H9 (cell line): ENCODE measurements around the gene CCNF. TPM values are rescaled to one million over a fixed set of nuclear protein-coding genes. Genes with fewer than 3 reads are reported as not detected.

Experiments
- DNase-seq: peaks from one replicate; pipeline ENCODE4 v3.0.0-alpha.2; 2017
- H2AFZ ChIP-seq: one replicate; pipeline ENCODE4 v1.6.1; 2013; ENCODE audit warnings: mild to moderate bottlenecking, low read length, control low read depth, moderate library complexity
- H2AK5ac ChIP-seq: 2 replicates; pipeline ENCODE4 v1.6.1; 2013; ENCODE audit warnings: low read length, control low read depth, mixed read lengths; ENCODE audit not compliant: insufficient read length
- H2BK120ac ChIP-seq: one replicate; pipeline ENCODE4 v1.6.1; 2013; ENCODE audit warnings: low read depth, mild to moderate bottlenecking, low read length, control low read depth, inconsistent platforms; ENCODE audit not compliant: poor library complexity, severe bottlenecking
- H2BK12ac ChIP-seq: 2 replicates; pipeline ENCODE4 v1.6.1; 2013; ENCODE audit warnings: low read length, control low read depth, mixed read lengths, low read depth; ENCODE audit not compliant: insufficient read length
- H2BK15ac ChIP-seq: 2 replicates; pipeline ENCODE4 v1.6.1; 2013; ENCODE audit warnings: low read depth, low read length, control low read depth
- H2BK20ac ChIP-seq: one replicate; pipeline ENCODE4 v1.6.1; 2013; ENCODE audit warnings: low read depth, mild to moderate bottlenecking, low read length, control low read depth, inconsistent platforms; ENCODE audit not compliant: poor library complexity, severe bottlenecking
- H2BK5ac ChIP-seq: 2 replicates; pipeline ENCODE4 v1.6.1; 2013; ENCODE audit warnings: low read length, control low read depth, mixed read lengths; ENCODE audit not compliant: insufficient read length
- H3K14ac ChIP-seq: 2 replicates; pipeline ENCODE4 v1.6.1; 2013; ENCODE audit warnings: low read length, control low read depth; ENCODE audit not compliant: insufficient read depth
- H3K18ac ChIP-seq: 2 replicates; pipeline ENCODE4 v1.6.1; 2013; ENCODE audit warnings: low read depth, mild to moderate bottlenecking, mixed read lengths, low read length, control low read depth; ENCODE audit not compliant: insufficient read length
- H3K23ac ChIP-seq: 2 replicates; pipeline ENCODE4 v1.6.1; 2013; ENCODE audit warnings: low read length, control low read depth, mixed read lengths, low read depth; ENCODE audit not compliant: insufficient read length
- H3K23me2 ChIP-seq: 2 replicates; pipeline ENCODE4 v1.6.1; 2013; ENCODE audit warnings: low read depth, mild to moderate bottlenecking, mixed read lengths, low read length, control low read depth; ENCODE audit not compliant: insufficient read length, poor library complexity, severe bottlenecking
- H3K27ac ChIP-seq: 2 replicates; pipeline ENCODE4 v1.5.1; 2013; ENCODE audit warnings: low read length, control low read depth, mixed read lengths, low read depth; ENCODE audit not compliant: insufficient read length
- H3K27me3 ChIP-seq: 2 replicates; pipeline ENCODE4 v1.6.1; 2013; ENCODE audit warnings: low read length, control low read depth, inconsistent platforms; ENCODE audit not compliant: insufficient read depth
- H3K4ac ChIP-seq: 2 replicates; pipeline ENCODE4 v1.6.1; 2013; ENCODE audit warnings: low read depth, mild to moderate bottlenecking, control low read depth, inconsistent platforms, low read length, moderate library complexity
- H3K4me1 ChIP-seq: 2 replicates; pipeline ENCODE4 v1.6.1; 2013; ENCODE audit warnings: low read length, control low read depth, inconsistent platforms; ENCODE audit not compliant: insufficient read depth
- H3K4me2 ChIP-seq: 2 replicates; pipeline ENCODE4 v1.6.1; 2013; ENCODE audit warnings: low read length, control low read depth, mixed read lengths; ENCODE audit not compliant: insufficient read length, insufficient read depth
- H3K56ac ChIP-seq: 2 replicates; pipeline ENCODE4 v1.6.1; 2013; ENCODE audit warnings: low read depth, mild to moderate bottlenecking, mixed read lengths, low read length, control low read depth; ENCODE audit not compliant: insufficient read length
- H3K79me1 ChIP-seq: 2 replicates; pipeline ENCODE4 v1.6.1; 2013; ENCODE audit warnings: low read depth, mild to moderate bottlenecking, moderate library complexity, low read length, control low read depth, inconsistent platforms; ENCODE audit not compliant: insufficient read depth, poor library complexity, severe bottlenecking
- H3K79me2 ChIP-seq: 2 replicates; pipeline ENCODE4 v1.6.1; 2013; ENCODE audit warnings: low read length, control low read depth, inconsistent platforms; ENCODE audit not compliant: insufficient read depth
- H3K9ac ChIP-seq: 2 replicates; pipeline ENCODE4 v1.6.1; 2013; ENCODE audit warnings: low read length, control low read depth, mixed read lengths; ENCODE audit not compliant: insufficient read length; ENCODE audit errors: extremely low read depth
- H3K9me3 ChIP-seq: one replicate; pipeline ENCODE4 v1.6.1; 2013; ENCODE audit warnings: low read depth, low read length, inconsistent platforms; ENCODE audit not compliant: control insufficient read depth
- H3T11ph ChIP-seq: one replicate; pipeline ENCODE4 v1.6.1; 2013; ENCODE audit warnings: mild to moderate bottlenecking, low read length, control low read depth, inconsistent platforms
- H4K20me1 ChIP-seq: one replicate; pipeline ENCODE4 v1.6.1; 2013; ENCODE audit not compliant: control insufficient read depth, insufficient read length, insufficient read depth
- H4K5ac ChIP-seq: 2 replicates; pipeline ENCODE4 v1.6.1; 2013; ENCODE audit warnings: low read depth, mild to moderate bottlenecking, mixed read lengths, low read length, control low read depth; ENCODE audit not compliant: insufficient read length
- H4K8ac ChIP-seq: replicated peaks from 2 replicates; pipeline ENCODE4 v1.6.1; 2013; ENCODE audit warnings: low read length, control low read depth, mixed read lengths, low read depth; ENCODE audit not compliant: insufficient read length
- H4K91ac ChIP-seq: 2 replicates; pipeline ENCODE4 v1.6.1; 2013; ENCODE audit warnings: low read depth, mild to moderate bottlenecking, moderate library complexity, mixed read lengths, low read length, control low read depth; ENCODE audit not compliant: insufficient read length
- H3K27ac Mint-ChIP-seq, 3 experiments: 2 replicates in 2 of 3; 3 replicates in 1 of 3; pipeline ENCODE4 v1.8.0; 2020 to 2021; ENCODE audit warnings: mixed read lengths in 3 of 3, mild to moderate bottlenecking in 1 of 3, moderate library complexity in 1 of 3
- H3K27me3 Mint-ChIP-seq: 2 replicates; pipeline ENCODE4 v1.8.0; 2021; ENCODE audit warnings: low read depth, mild to moderate bottlenecking, moderate library complexity, mixed read lengths
- H3K36me3 Mint-ChIP-seq, 3 experiments: 2 replicates in 2 of 3; 3 replicates in 1 of 3; pipeline ENCODE4 v1.8.0; 2020 to 2021; ENCODE audit warnings: low read depth in 3 of 3, mixed read lengths in 3 of 3; ENCODE audit not compliant: insufficient read depth in 1 of 3
- H3K4me1 Mint-ChIP-seq, 2 experiments: 2 replicates each; pipeline ENCODE4 v1.8.0; 2020; ENCODE audit warnings: mixed read lengths in 2 of 2
- H3K4me3 Mint-ChIP-seq, 2 experiments: 2 replicates in 1 of 2; 3 replicates in 1 of 2; pipeline ENCODE4 v1.8.0; 2020 to 2021; ENCODE audit warnings: mild to moderate bottlenecking in 2 of 2, mixed read lengths in 2 of 2, moderate library complexity in 1 of 2
- H3K9me3 Mint-ChIP-seq, 2 experiments: 2 replicates in 1 of 2; 3 replicates in 1 of 2; pipeline ENCODE4 v1.8.0; 2020; ENCODE audit warnings: mild to moderate bottlenecking in 2 of 2, mixed read lengths in 2 of 2, moderate library complexity in 1 of 2
- CTCF ChIP-seq: fragments of 200-600 bp; sonication (generic); conservative IDR thresholded peaks from 3 replicates; pipeline ENCODE4 v1.8.0; 2021; ENCODE audit warnings: antibody characterized with exemption, mild to moderate bottlenecking
- WGBS: extraction: QIAGEN DNeasy Blood & Tissue Kit; methylation state at CpG from one replicate; pipeline ENCODE4 v1.1.7; 2013; ENCODE audit warnings: missing lambda C conversion rate, low lambda C conversion rate, mixed read lengths; ENCODE audit not compliant: insufficient read length; ENCODE audit errors: extremely low coverage; 5-methylcytosine and 5-hydroxymethylcytosine counted together
- total RNA-seq: library from RNA; stranded (reverse); gene quantifications from 2 replicates; pipeline ENCODE4 v1.2.1, GENCODE V29; 2021

The CCNF gene
- total RNA-seq, 1 experiment from 2014 or later: 61.6 TPM

- no peak overlapping the region for H2AFZ ChIP-seq
- H3K27ac Mint-ChIP-seq: no peak overlapping the region
- no peak overlapping the region for H3K27ac ChIP-seq
Observed at GRCh38 chr16:2480948-2481347, 51.7 kb downstream of the CCNF start.

More at GRCh38 chr16:2480948-2481347, 51.7 kb downstream of the CCNF start:
- Histone ChIP-seq H3K79me1 (no peaks in the 10 kb centered on the region), H2BK20ac (no peak overlapping the region), H3K14ac (no peak overlapping the region), H4K91ac (no peak overlapping the region), H3K18ac (no peak overlapping the region), H4K8ac (no peak overlapping the region), H2AK5ac (no peak overlapping the region), H3K27me3 (no peaks in the 10 kb centered on the region), H3K4ac (no peak overlapping the region), H3K4me2 (no peak overlapping the region), H4K5ac (no peak overlapping the region), H2BK120ac (no peak overlapping the region), H3K9me3 (no peaks in the 10 kb centered on the region), H3T11ph (no peak overlapping the region), H3K4me1 (no peaks in the 10 kb centered on the region), H2BK5ac (no peak overlapping the region), H4K20me1 (peaks cover 4% of the 10 kb centered on the region), H3K23ac (no peak overlapping the region), H3K9ac (no peak overlapping the region), H3K56ac (no peak overlapping the region), H2BK15ac (no peak overlapping the region), H3K23me2 (no peaks in the 10 kb centered on the region), H3K79me2 (no peaks in the 10 kb centered on the region; the same call in 1 of the 2 replicates), H2BK12ac (no peak overlapping the region)
- TF ChIP-seq CTCF: no peak
- no peak for DNase-seq
- peaks cover 14% of the 10 kb centered on the region for H3K27me3 Mint-ChIP-seq
- peaks cover 7 to 9% of the 10 kb centered on the region in 2 experiments; a peak in 3 of 4 replicates for H3K4me1 Mint-ChIP-seq
- H3K9me3 Mint-ChIP-seq: no peaks in the 10 kb centered on the region
- WGBS: no CpG with 5 or more reads among the region's 12 CpGs
- no peaks in the 10 kb centered on the region; a peak in 1 of 7 replicates for H3K36me3 Mint-ChIP-seq
- H3K4me3 Mint-ChIP-seq: no peak overlapping the region
